Measurements from ENCODE around the gene GPR17.

GRCh38 chr2:127690696-127691095, 44.7 kb downstream of the GPR17 start:
- TF ChIP-seq CTCF (IDR thresholded peaks at IDR 0.05; ENCODE audit: insufficient read depth, low read depth, low read length) = no peak
- no peak for TF ChIP-seq EZH2 (IDR thresholded peaks at IDR 0.05; ENCODE audit: insufficient read depth, low read length)

All from astrocyte (in vitro differentiated cells and primary cell).